HepG2 (cell line): Measurements from ENCODE around the gene RNF6. TPM values are rescaled to one million over a fixed set of nuclear protein-coding genes. Genes with fewer than 3 reads are reported as not detected.

Source experiments
- HNRNPK ChIP-seq: fragments of 200-400 bp; formaldehyde crosslinking; IDR thresholded peaks from 2 replicates; pipeline ENCODE4 v1.6.1; 2018; ENCODE audit warnings: low read length, low read depth, moderate library complexity, mild to moderate bottlenecking; ENCODE audit not compliant: poor library complexity, severe bottlenecking
- IKZF4 ChIP-seq: sonication (generic); formaldehyde crosslinking; IDR thresholded peaks from 2 replicates; pipeline ENCODE4 v1.5.1; 2020; ENCODE audit warnings: borderline replicate concordance, mild to moderate bottlenecking, low read depth, missing genetic modification reagents; ENCODE audit errors: not compliant biosample characterization
- MIER2 ChIP-seq: IDR thresholded peaks from 2 replicates; pipeline ENCODE4 v1.6.1; 2016; ENCODE audit warnings: missing biosample characterization, missing genetic modification reagents
- PHF20 ChIP-seq: sonication (generic); formaldehyde crosslinking; IDR thresholded peaks from 2 replicates; pipeline ENCODE4 v1.5.0; 2020; ENCODE audit warnings: mild to moderate bottlenecking, missing genetic modification reagents
- RXRA ChIP-seq: sonication (generic); formaldehyde crosslinking; IDR thresholded peaks from 2 replicates; pipeline ENCODE4 v1.5.1; 2020; ENCODE audit warnings: missing genetic modification reagents
- SSRP1 ChIP-seq: IDR thresholded peaks from 2 replicates; pipeline ENCODE4 v1.6.1; 2016; ENCODE audit warnings: control low read depth
- TCF12 ChIP-seq, 2 experiments: fragments of 450-650 bp in 1 of 2; sonication (generic) in 1 of 2; formaldehyde crosslinking in 1 of 2; IDR thresholded peaks; 2 replicates each; pipeline versions ENCODE4 v1.6.1 to v1.8.0; 2017 to 2022; ENCODE audit warnings: antibody characterized with exemption in 1 of 2, mild to moderate bottlenecking in 1 of 2, missing genetic modification reagents in 1 of 2, moderate library complexity in 1 of 2
- THAP8 ChIP-seq: sonication (generic); formaldehyde crosslinking; IDR thresholded peaks from 2 replicates; pipeline ENCODE4 v1.5.1; 2020; ENCODE audit warnings: missing genetic modification reagents, mild to moderate bottlenecking, borderline replicate concordance
- YEATS4 ChIP-seq: sonication (generic); formaldehyde crosslinking; IDR thresholded peaks from 2 replicates; pipeline ENCODE4 v1.4.0; 2020; ENCODE audit warnings: missing genetic modification reagents, borderline replicate concordance
- ZBTB33 ChIP-seq: sonication (generic); formaldehyde crosslinking; IDR thresholded peaks from 2 replicates; pipeline ENCODE4 v1.4.0; 2020; ENCODE audit warnings: missing genetic modification reagents
- ZNF34 ChIP-seq: sonication (generic); formaldehyde crosslinking; IDR thresholded peaks from 2 replicates; pipeline ENCODE4 v1.4.0; 2020; ENCODE audit warnings: mild to moderate bottlenecking, missing genetic modification reagents, borderline replicate concordance
- ZNF446 ChIP-seq: sonication (generic); formaldehyde crosslinking; IDR thresholded peaks from 2 replicates; pipeline ENCODE4 v1.5.0; 2020; ENCODE audit warnings: mild to moderate bottlenecking, missing genetic modification reagents
- ZNF496 ChIP-seq: sonication (generic); formaldehyde crosslinking; IDR thresholded peaks from 2 replicates; pipeline ENCODE4 v1.8.1; 2023; ENCODE audit warnings: mild to moderate bottlenecking, moderate library complexity, missing genetic modification reagents; ENCODE audit not compliant: insufficient replicate concordance
- ZNF589 ChIP-seq: sonication (generic); formaldehyde crosslinking; conservative IDR thresholded peaks from 2 replicates; pipeline ENCODE4 v1.8.0; 2022; ENCODE audit warnings: mild to moderate bottlenecking, moderate library complexity, missing genetic modification reagents
- ZNF773 ChIP-seq: sonication (generic); formaldehyde crosslinking; IDR thresholded peaks from 2 replicates; pipeline ENCODE4 v1.4.0; 2020; ENCODE audit warnings: missing genetic modification reagents, borderline replicate concordance
- polyA plus RNA-seq, 8 experiments: library from polyadenylated mRNA; depleted of rRNA in 3 of 8; stranded (reverse) in 7 of 8; unstranded in 1 of 8; fragments of >200 nt; fragmentation: Illumina TruSeq in 4 of 8; extraction: Trizol in 4 of 8; gene quantifications; 2 replicates each; pipeline versions ENCODE4 v1.2.1 to v1.2.3, GENCODE V29; 2011 to 2016; ENCODE audit warnings: low read depth in 4 of 8, missing spikeins in 1 of 8, mixed read lengths in 1 of 8; ENCODE audit not compliant: insufficient read depth in 1 of 8
- total RNA-seq, 5 experiments: library from RNA; depleted of rRNA; stranded (reverse); fragments of >200 nt; fragmentation: Illumina TruSeq; extraction: Trizol; gene quantifications; 2 replicates each; pipeline ENCODE4 v1.2.3, GENCODE V29; 2016; ENCODE audit warnings: low read depth in 1 of 5
- TF ChIP-seq, protein P1 (sequence below): fragments of 450-650 bp; IDR thresholded peaks from 2 replicates; pipeline ENCODE4 v1.6.1; 2017; ENCODE audit warnings: mild to moderate bottlenecking
- TF ChIP-seq, protein P2 (sequence below), 2 experiments: sonication (generic) in 1 of 2; formaldehyde crosslinking in 1 of 2; IDR thresholded peaks; 2 replicates each; pipeline versions ENCODE4 v1.4.0 to v1.6.1; 2016 to 2020; ENCODE audit warnings: borderline replicate concordance in 1 of 2, low read depth in 1 of 2, mild to moderate bottlenecking in 1 of 2, missing genetic modification reagents in 1 of 2

RNF6 gene
- total and polyA plus RNA-seq, 2 of the 13 experiments (the other 11 are each of a cell fraction or from before 2014, with no cell fraction given): 14.6 to 36.8 TPM

- TF ChIP-seq ZNF589 (CRISPR knock-in tag) (no peak), SSRP1 (CRISPR knock-in tag) (no peak), HNRNPK (no peak), ZNF446 (CRISPR knock-in tag) (no peak), THAP8 (CRISPR knock-in tag) (no peak), ZNF773 (no peak), IKZF4 (CRISPR knock-in tag) (peak; percentile 21), ZNF34 (no peak), TCF12 (IDR thresholded peaks at IDR 0.05) (no peak), TCF12 (CRISPR knock-in tag; IDR thresholded peaks at IDR 0.05) (no peak), MIER2 (CRISPR knock-in tag) (no peak), ZBTB33 (CRISPR knock-in tag) (0 out of 2 replicates have a peak, but pooled peaks have one; percentile 6), ZNF496 (no peak), YEATS4 (no peak; the same call in 1 of the 2 replicates), PHF20 (peak; percentile 27; the same call in 1 of the 2 replicates), RXRA (peak; percentile 51; the same call in 1 of the 2 replicates)
- TF ChIP-seq, protein P1, sequence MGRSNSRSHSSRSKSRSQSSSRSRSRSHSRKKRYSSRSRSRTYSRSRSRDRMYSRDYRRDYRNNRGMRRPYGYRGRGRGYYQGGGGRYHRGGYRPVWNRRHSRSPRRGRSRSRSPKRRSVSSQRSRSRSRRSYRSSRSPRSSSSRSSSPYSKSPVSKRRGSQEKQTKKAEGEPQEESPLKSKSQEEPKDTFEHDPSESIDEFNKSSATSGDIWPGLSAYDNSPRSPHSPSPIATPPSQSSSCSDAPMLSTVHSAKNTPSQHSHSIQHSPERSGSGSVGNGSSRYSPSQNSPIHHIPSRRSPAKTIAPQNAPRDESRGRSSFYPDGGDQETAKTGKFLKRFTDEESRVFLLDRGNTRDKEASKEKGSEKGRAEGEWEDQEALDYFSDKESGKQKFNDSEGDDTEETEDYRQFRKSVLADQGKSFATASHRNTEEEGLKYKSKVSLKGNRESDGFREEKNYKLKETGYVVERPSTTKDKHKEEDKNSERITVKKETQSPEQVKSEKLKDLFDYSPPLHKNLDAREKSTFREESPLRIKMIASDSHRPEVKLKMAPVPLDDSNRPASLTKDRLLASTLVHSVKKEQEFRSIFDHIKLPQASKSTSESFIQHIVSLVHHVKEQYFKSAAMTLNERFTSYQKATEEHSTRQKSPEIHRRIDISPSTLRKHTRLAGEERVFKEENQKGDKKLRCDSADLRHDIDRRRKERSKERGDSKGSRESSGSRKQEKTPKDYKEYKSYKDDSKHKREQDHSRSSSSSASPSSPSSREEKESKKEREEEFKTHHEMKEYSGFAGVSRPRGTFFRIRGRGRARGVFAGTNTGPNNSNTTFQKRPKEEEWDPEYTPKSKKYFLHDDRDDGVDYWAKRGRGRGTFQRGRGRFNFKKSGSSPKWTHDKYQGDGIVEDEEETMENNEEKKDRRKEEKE: no peak
- TF ChIP-seq, protein P2, sequence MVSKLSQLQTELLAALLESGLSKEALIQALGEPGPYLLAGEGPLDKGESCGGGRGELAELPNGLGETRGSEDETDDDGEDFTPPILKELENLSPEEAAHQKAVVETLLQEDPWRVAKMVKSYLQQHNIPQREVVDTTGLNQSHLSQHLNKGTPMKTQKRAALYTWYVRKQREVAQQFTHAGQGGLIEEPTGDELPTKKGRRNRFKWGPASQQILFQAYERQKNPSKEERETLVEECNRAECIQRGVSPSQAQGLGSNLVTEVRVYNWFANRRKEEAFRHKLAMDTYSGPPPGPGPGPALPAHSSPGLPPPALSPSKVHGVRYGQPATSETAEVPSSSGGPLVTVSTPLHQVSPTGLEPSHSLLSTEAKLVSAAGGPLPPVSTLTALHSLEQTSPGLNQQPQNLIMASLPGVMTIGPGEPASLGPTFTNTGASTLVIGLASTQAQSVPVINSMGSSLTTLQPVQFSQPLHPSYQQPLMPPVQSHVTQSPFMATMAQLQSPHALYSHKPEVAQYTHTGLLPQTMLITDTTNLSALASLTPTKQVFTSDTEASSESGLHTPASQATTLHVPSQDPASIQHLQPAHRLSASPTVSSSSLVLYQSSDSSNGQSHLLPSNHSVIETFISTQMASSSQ (IDR thresholded peaks at IDR 0.05; ENCODE audit: low read depth): no peak
- TF ChIP-seq, protein P2 (CRISPR knock-in tag; IDR thresholded peaks at IDR 0.05; ENCODE audit: borderline replicate concordance): peak; percentile 64; the same call in 1 of the 2 replicates
Observed at GRCh38 chr13:26253787-26254582, 31.9 kb upstream of the RNF6 start, which contains the start of gene CDK8 (continued).
